ENCODE measurements around the gene SFMBT1.

SFMBT1 gene

DNA sequence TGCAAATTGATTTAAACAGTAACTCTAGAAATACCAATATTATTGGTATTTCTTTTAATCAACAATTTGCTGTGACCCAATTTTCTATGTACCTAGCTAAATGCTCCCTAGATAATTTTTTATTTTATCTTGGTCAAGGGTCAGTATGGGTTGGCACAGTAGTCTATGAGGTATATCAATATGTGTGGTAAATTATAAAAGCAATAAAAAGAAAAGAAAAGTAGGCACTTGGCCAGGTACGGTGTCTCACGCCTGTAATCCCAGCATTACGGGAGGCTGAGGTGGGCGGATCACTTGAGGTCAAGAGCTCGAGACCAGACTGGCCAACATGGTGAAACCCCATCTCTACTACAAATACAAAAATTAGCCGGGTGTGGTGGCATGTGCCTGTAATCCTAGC lies 114.5 kb downstream of the SFMBT1 start:
- Histone ChIP-seq H3K36me3 (ENCODE audit: control insufficient read depth in 1 of 2, insufficient read depth in 2 of 2, low read length in 2 of 2) (peaks cover 5 to 16% of the 10 kb centered on the region in 2 donors), H3K4me3 (ENCODE audit: low read depth in 1 of 2, low read length in 2 of 2) (no peak overlapping the region), H3K27ac (ENCODE audit: low read length) (no peak overlapping the region), H3K4me1 (ENCODE audit: control insufficient read depth in 1 of 2, insufficient read depth in 2 of 2, low read length in 2 of 2) (no peaks in the 10 kb centered on the region), H3K27me3 (ENCODE audit: low read depth, low read length) (no peaks in the 10 kb centered on the region), H3K9me3 (ENCODE audit: control insufficient read depth in 1 of 2, low read length in 2 of 2) (no peaks in the 10 kb centered on the region)

DNA sequence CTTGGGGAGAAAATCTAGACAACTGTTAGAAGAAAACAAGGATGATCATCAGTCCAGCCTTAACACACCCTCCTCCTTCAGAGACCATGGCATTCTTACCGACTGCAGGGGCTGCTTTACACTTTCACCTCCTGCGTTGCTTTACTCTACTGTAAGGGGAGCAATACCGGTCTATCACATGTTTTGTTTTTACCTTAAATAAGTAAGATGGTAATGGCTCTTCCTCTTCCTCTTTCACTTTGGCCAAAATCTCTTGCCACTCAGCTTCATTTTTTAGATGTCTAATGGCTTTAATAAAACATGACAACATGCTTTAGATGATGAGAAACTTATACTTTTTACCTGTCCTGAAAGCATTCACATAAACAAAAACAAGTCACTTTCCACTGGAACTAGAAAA lies 115.1 kb downstream of the SFMBT1 start:
- no peak overlapping the region for H3K27ac ChIP-seq (ENCODE audit: low read length)
- no peaks in the 10 kb centered on the region for H3K4me1 ChIP-seq (ENCODE audit: control insufficient read depth in 1 of 2, insufficient read depth in 2 of 2, low read length in 2 of 2)
- H3K36me3 ChIP-seq (ENCODE audit: control insufficient read depth in 1 of 2, insufficient read depth in 2 of 2, low read length in 2 of 2), result peaks cover 5 to 16% of the 10 kb centered on the region in 2 donors
- no peaks in the 10 kb centered on the region for H3K27me3 ChIP-seq (ENCODE audit: low read depth, low read length)
- H3K9me3 ChIP-seq (ENCODE audit: control insufficient read depth in 1 of 2, low read length in 2 of 2), result no peaks in the 10 kb centered on the region
- H3K4me3 ChIP-seq (ENCODE audit: low read depth in 1 of 2, low read length in 2 of 2), result no peak overlapping the region

DNA sequence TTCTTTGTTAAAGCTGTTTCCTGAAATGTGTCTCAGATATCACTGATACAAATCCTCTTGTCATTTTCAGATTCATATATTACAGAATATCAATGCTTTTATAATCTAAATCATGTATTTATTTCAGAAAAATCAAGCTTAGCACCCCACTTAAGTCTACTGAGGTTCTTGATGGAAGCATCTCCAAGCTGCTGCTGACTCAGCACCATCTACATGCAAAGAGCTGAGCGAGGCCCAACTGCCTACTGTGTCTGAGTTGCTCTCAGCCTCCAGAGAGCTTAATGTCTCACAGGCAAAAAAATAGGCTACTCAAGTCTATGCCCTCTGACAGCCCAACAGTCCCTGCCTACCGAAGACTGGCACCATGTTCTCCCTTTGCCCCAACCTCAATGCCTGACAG lies 119.3 kb downstream of the SFMBT1 start:
- Histone ChIP-seq H3K36me3 (ENCODE audit: control insufficient read depth in 1 of 2, insufficient read depth in 2 of 2, low read length in 2 of 2) (peaks cover 11 to 38% of the 10 kb centered on the region in 2 donors), H3K4me1 (ENCODE audit: control insufficient read depth in 1 of 2, insufficient read depth in 2 of 2, low read length in 2 of 2) (no peaks in the 10 kb centered on the region), H3K9me3 (ENCODE audit: control insufficient read depth in 1 of 2, low read length in 2 of 2) (no peaks in the 10 kb centered on the region), H3K4me3 (ENCODE audit: low read depth in 1 of 2, low read length in 2 of 2) (no peak overlapping the region), H3K27ac (ENCODE audit: low read length) (no peak overlapping the region), H3K27me3 (ENCODE audit: low read depth, low read length) (no peaks in the 10 kb centered on the region)

DNA sequence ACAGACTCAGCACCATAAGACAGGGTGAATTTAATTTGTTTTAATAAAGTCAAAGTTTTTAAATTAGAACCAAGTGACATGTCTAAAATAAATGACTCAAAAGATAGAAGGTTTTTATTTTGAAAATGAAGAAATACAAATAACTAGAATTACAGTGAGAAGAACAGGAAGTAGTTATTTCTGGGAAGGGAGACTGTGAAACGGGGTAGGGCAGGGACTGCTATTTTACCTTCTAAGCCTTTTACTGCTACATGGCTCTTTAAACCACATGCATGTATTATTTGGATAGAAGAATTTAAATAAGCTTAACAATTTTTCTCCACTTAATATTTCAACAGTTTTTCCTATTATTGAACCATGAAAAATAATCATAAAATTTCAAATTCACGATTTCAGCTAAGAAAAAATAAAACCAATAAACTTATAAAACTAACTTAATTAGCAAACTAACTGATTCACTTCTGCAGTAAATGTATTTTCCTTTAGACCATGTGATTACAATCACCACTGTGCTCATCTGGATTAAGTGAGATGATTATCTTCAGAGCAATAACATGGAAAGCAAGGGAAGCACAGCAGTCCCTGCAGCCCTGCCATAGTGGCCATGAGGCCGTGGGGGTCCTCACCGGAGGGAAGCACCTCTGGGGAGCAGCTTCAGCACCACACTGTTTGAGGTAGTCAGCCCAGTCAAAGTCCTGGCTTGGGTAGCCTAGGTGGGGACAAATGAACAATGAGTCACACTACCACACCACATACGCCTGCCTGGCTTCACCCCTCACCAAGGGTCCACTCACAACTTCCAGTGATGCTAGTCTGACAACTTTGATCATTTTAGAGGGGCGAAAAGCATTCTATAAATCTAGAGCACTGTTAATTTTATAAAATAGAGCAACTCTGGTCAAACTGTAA lies 120.2 kb downstream of the SFMBT1 start:
- no peaks in the 10 kb centered on the region for H3K9me3 ChIP-seq (ENCODE audit: control insufficient read depth in 1 of 2, low read length in 2 of 2)
- peaks cover 19 to 43% of the 10 kb centered on the region in 2 donors for H3K36me3 ChIP-seq (ENCODE audit: control insufficient read depth in 1 of 2, insufficient read depth in 2 of 2, low read length in 2 of 2)
- H3K4me1 ChIP-seq (ENCODE audit: control insufficient read depth in 1 of 2, insufficient read depth in 2 of 2, low read length in 2 of 2), result no peaks in the 10 kb centered on the region
- no peak overlapping the region for H3K4me3 ChIP-seq (ENCODE audit: low read depth in 1 of 2, low read length in 2 of 2)
- no peaks in the 10 kb centered on the region for H3K27me3 ChIP-seq (ENCODE audit: low read depth, low read length)
- H3K27ac ChIP-seq (ENCODE audit: low read length), result no peak overlapping the region

DNA sequence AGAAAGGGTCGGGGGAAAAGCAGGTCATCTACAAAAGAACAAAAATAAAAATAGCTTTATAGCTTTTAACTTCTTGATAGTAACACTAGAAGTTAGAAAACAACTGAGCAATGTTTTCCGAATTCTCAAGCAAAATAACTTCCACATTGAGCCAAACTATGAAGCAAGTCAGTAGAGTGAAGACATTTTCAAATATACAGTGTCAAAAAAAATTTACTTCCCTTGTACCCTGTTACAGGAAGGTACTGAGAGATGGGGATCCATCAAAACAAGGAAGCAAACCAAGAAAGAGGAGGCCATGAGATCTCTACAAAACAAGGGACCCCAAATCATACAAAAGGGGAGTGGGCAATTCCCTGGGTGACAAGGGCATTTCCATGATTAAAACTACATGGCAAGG lies 121.9 kb downstream of the SFMBT1 start:
- no peak overlapping the region for H3K27ac ChIP-seq (ENCODE audit: low read length)
- no peaks in the 10 kb centered on the region for H3K9me3 ChIP-seq (ENCODE audit: control insufficient read depth in 1 of 2, low read length in 2 of 2)
- H3K4me1 ChIP-seq (ENCODE audit: control insufficient read depth in 1 of 2, insufficient read depth in 2 of 2, low read length in 2 of 2), result no peaks in the 10 kb centered on the region
- no peak overlapping the region for H3K4me3 ChIP-seq (ENCODE audit: low read depth in 1 of 2, low read length in 2 of 2)
- no peaks in the 10 kb centered on the region for H3K27me3 ChIP-seq (ENCODE audit: low read depth, low read length)
- peaks cover 19 to 50% of the 10 kb centered on the region in 2 donors for H3K36me3 ChIP-seq (ENCODE audit: control insufficient read depth in 1 of 2, insufficient read depth in 2 of 2, low read length in 2 of 2)

DNA sequence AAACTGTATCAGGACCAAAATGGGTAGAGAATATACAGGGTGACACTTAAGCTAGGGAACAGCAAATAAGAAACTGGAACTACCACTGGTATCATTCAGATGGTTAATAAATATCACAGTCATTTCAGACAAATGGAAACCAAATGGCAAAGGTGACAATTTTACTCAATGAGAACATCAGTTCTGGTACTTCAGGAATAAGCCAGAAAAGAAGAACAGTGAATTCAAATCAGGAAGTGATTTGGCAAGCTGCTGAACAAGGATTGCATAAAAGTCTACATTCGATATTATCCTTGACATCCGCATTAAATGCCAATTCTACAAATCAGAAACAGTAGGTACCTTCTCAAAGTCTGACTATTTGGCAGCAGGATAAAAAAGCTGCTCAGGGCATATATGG lies 125.0 kb downstream of the SFMBT1 start:
- Histone ChIP-seq H3K36me3 (ENCODE audit: control insufficient read depth in 1 of 2, insufficient read depth in 2 of 2, low read length in 2 of 2) (peaks cover 25 to 53% of the 10 kb centered on the region in 2 donors), H3K27ac (ENCODE audit: low read length) (no peak overlapping the region), H3K27me3 (ENCODE audit: low read depth, low read length) (no peaks in the 10 kb centered on the region), H3K4me1 (ENCODE audit: control insufficient read depth in 1 of 2, insufficient read depth in 2 of 2, low read length in 2 of 2) (no peaks in the 10 kb centered on the region), H3K9me3 (ENCODE audit: control insufficient read depth in 1 of 2, low read length in 2 of 2) (no peaks in the 10 kb centered on the region), H3K4me3 (ENCODE audit: low read depth in 1 of 2, low read length in 2 of 2) (no peak overlapping the region)

DNA sequence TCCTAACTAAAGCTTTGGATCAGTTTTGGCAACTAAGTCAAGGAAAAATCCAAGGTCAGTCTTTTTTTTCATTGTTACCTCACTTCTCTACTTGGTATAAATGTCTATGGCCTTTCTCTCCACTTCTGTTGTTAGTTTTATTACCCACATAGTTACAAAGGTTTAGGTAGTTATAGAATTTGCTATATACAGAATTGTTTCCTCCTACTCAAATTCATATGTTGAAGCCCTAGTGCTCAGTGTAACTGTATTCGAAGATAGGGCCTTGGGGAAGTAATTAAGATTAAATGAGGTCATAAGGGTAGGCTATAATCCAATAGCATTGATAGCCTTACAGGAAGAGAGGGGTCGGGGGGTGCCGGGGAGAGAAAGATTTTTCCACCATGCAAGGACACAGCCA lies 128.8 kb downstream of the SFMBT1 start:
- Histone ChIP-seq H3K4me3 (ENCODE audit: low read depth in 1 of 2, low read length in 2 of 2) (no peak overlapping the region), H3K9me3 (ENCODE audit: control insufficient read depth in 1 of 2, low read length in 2 of 2) (no peaks in the 10 kb centered on the region), H3K36me3 (ENCODE audit: control insufficient read depth in 1 of 2, insufficient read depth in 2 of 2, low read length in 2 of 2) (peaks cover 45 to 50% of the 10 kb centered on the region in 2 donors), H3K27ac (ENCODE audit: low read length) (no peak overlapping the region), H3K4me1 (ENCODE audit: control insufficient read depth in 1 of 2, insufficient read depth in 2 of 2, low read length in 2 of 2) (no peaks in the 10 kb centered on the region), H3K27me3 (ENCODE audit: low read depth, low read length) (no peaks in the 10 kb centered on the region)

DNA sequence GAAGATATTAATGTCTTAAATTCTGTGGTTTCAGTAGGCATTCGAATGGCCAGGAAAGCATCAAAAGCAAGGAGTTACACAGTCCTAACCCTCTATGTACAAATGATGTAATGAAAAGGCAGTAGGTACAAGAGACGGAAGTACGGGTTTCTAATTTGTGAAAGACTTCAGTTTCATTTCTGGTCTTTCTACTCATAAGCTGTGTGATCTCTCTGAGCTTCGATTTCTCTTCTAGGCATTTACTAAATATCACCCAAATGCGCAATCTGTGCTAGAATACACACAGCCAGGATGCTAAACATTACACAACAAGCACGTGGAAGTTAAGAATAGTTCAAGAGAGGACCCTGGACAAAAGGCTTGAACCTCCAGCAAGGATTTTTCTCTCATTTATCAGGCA lies 130.6 kb downstream of the SFMBT1 start:
- Histone ChIP-seq H3K4me1 (ENCODE audit: control insufficient read depth in 1 of 2, insufficient read depth in 2 of 2, low read length in 2 of 2) (no peaks in the 10 kb centered on the region), H3K9me3 (ENCODE audit: control insufficient read depth in 1 of 2, low read length in 2 of 2) (no peaks in the 10 kb centered on the region), H3K4me3 (ENCODE audit: low read depth in 1 of 2, low read length in 2 of 2) (no peak overlapping the region), H3K27ac (ENCODE audit: low read length) (no peak overlapping the region), H3K36me3 (ENCODE audit: control insufficient read depth in 1 of 2, insufficient read depth in 2 of 2, low read length in 2 of 2) (peaks cover 37 to 39% of the 10 kb centered on the region in 2 donors), H3K27me3 (ENCODE audit: low read depth, low read length) (no peaks in the 10 kb centered on the region)

DNA sequence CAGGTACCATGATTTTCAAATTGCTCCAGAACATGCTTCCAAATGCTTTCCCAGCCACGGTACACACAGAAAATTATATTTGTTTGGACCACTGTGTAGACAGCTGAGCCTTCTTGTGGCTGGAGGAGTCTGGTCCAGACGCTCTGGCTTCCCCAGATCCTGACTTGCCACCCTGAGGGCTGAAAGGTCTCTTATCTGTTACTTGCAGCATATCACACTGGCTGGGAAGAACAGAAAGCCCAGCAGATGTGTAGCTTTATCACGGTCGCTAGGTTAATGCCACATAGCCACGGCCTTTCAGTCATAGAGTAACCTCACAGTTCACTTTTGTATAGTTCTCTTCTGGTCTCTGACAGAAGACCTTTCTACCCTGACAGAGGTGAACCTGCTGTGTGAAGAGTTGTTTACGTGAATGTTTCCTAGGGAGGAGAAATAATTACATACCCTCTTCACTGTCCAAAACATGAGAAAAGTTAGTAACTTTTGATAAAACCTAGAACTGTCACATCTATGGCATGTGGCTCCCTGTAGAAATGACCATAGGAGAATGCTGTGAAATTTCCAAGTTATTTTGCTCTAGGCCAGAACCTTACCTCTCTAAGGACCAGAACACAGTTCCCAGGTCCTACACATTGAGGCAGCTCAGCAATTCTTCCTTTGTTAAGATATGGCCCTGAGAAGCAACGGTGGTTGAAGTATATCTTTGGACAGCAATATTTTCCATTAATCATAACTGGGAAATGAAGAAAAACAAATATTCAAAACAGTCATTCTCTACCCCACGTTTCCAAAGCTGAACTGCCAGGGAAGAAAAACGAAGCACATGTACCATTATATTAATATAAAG lies 132.8 kb downstream of the SFMBT1 start:
- Histone ChIP-seq H3K4me1 (ENCODE audit: control insufficient read depth in 1 of 2, insufficient read depth in 2 of 2, low read length in 2 of 2) (no peaks in the 10 kb centered on the region), H3K27ac (ENCODE audit: low read length) (no peak overlapping the region), H3K4me3 (ENCODE audit: low read depth in 1 of 2, low read length in 2 of 2) (no peak overlapping the region), H3K36me3 (ENCODE audit: control insufficient read depth in 1 of 2, insufficient read depth in 2 of 2, low read length in 2 of 2) (peaks cover 31 to 41% of the 10 kb centered on the region in 2 donors), H3K27me3 (ENCODE audit: low read depth, low read length) (no peaks in the 10 kb centered on the region), H3K9me3 (ENCODE audit: control insufficient read depth in 1 of 2, low read length in 2 of 2) (no peaks in the 10 kb centered on the region)

DNA sequence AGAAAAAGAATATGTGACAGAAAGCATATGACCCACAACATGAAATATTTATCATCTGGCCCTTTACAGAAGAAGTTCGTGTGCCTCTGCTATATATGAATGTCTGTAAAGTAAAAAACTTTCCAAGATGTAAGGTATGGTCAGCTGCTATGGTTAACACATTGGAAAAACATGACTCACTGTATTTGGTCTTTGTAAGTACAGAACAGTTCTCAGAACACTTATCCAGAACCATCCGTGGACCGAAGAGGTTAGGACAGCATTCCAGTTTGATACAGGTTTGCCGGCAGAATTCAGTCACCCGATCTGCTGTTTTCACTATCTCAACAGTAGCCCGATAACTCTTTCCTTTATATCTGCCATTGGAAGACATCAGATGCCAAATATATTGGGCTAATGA lies 135.1 kb downstream of the SFMBT1 start:
- Histone ChIP-seq H3K27ac (ENCODE audit: low read length) (no peak overlapping the region), H3K9me3 (ENCODE audit: control insufficient read depth in 1 of 2, low read length in 2 of 2) (no peaks in the 10 kb centered on the region), H3K36me3 (ENCODE audit: control insufficient read depth in 1 of 2, insufficient read depth in 2 of 2, low read length in 2 of 2) (peaks cover 33 to 45% of the 10 kb centered on the region in 2 donors), H3K27me3 (ENCODE audit: low read depth, low read length) (no peaks in the 10 kb centered on the region), H3K4me3 (ENCODE audit: low read depth in 1 of 2, low read length in 2 of 2) (no peak overlapping the region), H3K4me1 (ENCODE audit: control insufficient read depth in 1 of 2, insufficient read depth in 2 of 2, low read length in 2 of 2) (no peaks in the 10 kb centered on the region)

DNA sequence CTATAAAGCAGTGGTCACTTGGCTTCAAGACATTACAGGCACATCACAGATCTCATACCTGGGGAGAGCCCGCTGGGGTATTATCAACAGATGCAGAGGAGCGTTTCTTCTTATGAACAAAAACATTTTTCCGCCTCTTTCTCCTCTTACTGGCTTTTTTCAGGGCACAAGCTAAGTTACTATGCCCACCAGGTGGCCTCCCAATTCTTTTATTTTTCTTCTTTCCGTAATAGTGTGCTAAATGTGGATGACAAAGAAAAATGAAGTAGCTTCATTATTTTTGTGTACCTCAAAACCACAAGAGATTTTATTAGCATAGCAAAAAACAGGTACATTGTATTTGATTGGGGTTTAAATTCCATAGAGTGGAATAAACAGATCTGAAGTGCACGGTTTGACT lies 138.4 kb downstream of the SFMBT1 start:
- Histone ChIP-seq H3K27me3 (ENCODE audit: low read depth, low read length) (no peaks in the 10 kb centered on the region), H3K9me3 (ENCODE audit: control insufficient read depth in 1 of 2, low read length in 2 of 2) (no peaks in the 10 kb centered on the region), H3K36me3 (ENCODE audit: control insufficient read depth in 1 of 2, insufficient read depth in 2 of 2, low read length in 2 of 2) (peaks cover 30 to 33% of the 10 kb centered on the region in 2 donors), H3K4me3 (ENCODE audit: low read depth in 1 of 2, low read length in 2 of 2) (no peak overlapping the region), H3K27ac (ENCODE audit: low read length) (no peak overlapping the region), H3K4me1 (ENCODE audit: control insufficient read depth in 1 of 2, insufficient read depth in 2 of 2, low read length in 2 of 2) (no peaks in the 10 kb centered on the region)

Data from muscle layer of duodenum (tissue), 2 donors.